GM19467 (cell line): Measurements from ENCODE around the gene SHB.

Experiments used
- ATAC-seq: cut with Tn5 transposase; IDR thresholded peaks from one replicate; pipeline ENCODE4 v1.9.1; 2021; ENCODE audit warnings: mild to moderate bottlenecking, moderate library complexity; ENCODE audit not compliant: unreplicated experiment

SHB gene

GRCh38 chr9:38088006-38088925 lies 19.2 kb upstream of the SHB start:
- ATAC-seq = no peak

GRCh38 chr9:38086496-38086895 lies 17.5 kb upstream of the SHB start:
- no peak for ATAC-seq

- ATAC-seq = no peak
Observed at GRCh38 chr9:38085308-38085707, 16.3 kb upstream of the SHB start.

GRCh38 chr9:38084556-38084880 lies 15.5 kb upstream of the SHB start:
- ATAC-seq = no peak

DNA sequence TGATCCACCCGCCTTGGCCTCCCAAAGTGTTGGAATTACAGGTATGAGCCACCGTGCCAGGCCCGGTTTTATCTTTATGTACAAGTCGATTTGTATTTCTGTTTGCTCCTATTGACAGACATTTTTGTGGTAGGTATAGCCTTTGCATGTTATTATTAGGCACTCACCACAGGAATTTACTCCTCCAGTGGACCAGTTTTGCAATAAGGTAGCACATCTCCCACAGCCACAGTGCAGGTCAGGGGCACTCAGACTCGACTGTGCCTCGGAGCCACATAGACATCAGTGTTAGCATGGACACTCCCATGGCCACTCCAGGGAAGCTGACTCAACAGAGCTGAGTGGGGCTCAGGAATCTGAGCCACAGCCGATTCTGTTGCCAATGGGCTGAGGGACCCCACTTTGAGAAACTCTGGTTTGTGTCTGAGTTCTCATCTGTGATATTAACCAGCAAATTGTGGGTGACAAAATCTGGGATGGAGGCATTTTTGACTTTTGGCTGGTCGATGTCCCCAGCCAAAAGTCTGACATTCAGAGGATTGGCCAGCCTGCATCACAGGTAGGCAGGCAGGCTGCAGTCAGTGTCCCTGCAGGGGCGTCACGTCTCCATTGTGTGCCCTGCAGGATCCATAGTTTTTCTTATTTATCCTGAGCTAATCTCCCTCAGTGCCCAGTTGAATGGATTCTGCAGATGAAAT lies 15.0 kb upstream of the SHB start:
- no peak for ATAC-seq

GRCh38 chr9:38082446-38083287 lies 13.6 kb upstream of the SHB start:
- ATAC-seq = no peak

DNA sequence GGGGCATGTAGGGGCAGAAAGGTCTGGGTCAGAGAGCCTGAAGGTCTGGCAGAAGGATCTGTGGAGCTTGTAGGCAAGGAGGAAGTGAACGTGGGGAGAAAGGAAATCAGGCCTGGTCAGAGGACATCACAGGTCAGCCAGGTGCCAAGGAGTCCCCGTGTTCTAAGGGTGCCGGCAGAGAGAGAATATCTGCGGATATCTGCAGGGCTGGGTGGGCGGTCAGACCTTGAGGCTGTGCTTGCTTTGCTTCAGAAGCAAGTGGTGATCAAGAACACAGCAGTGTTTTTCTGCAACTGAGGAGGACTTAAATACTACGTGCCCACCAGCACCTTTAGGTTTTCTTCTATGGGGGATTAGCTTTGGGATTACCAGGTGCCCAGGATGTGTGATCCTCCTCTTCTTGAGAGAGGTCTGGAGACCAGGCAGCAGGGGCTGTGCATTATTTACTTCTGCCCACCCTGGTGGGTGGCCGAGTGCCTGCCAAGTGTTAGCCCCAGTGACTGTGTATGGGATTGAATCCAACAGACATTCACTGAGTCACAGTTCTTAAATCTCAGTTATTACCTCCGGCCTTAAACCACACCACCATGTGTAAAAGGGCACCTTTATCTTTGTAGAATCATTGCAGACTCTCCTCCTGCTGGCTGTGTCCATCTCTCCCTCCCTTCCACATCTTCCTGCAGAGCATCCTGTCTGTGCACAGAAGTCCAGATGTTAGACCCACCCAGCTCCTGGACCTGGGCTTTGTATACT lies 12.5 kb upstream of the SHB start:
- ATAC-seq = no peak

DNA sequence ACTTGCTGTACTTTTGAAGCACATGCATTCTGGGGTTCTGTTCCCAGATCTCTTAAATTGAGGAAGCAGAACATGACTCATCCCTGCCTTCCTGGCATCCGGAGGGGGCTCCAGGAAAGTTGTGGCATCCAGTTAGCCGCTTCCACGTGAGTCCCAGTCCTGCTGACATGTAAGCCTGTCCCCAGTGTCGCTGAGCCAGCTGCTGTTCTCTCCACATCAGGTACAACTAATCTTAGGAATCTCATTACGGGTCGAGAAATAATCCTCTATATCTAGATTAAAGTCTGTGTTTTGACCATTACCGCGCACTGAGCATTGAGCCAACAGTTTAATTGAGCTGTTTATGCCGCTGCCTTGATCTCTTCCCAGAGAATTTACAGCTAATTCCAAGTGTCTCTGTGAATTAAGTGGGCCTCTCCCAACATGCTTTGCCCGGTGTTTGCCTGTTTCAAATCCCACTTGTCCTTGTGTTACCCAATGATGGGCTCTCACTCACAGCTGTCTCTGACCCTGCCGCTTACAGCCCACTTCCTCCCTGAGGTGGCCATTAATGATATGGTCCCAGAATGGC lies 10.5 kb upstream of the SHB start:
- ATAC-seq = no peak

- ATAC-seq = no peak
Observed at GRCh38 chr9:38075272-38075671, 6.2 kb upstream of the SHB start.

DNA sequence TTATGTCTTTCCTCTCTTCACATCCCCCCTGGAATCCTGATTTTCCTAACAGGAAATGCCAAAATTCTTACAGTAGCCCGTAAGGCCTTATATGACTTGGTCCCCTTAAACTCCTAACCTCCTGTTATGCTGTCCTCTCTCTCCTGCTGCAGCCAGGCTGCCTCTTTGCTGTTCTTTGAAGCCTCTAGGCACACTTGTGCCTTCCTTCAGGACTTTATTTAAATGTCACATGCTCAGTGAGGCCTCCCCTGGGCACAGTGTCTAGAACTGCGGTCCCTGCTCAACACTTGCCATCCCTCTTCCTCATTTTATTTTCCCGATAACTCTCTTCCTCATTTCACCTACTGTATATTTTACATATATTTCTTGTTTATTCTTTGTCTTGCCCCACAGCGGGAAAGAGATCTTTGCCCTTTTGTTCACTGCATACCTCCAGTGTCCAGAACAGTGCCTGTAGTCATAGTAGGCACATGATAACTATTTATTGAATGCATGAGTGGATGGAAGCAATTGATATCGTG lies 5.5 kb upstream of the SHB start:
- no peak for ATAC-seq

DNA sequence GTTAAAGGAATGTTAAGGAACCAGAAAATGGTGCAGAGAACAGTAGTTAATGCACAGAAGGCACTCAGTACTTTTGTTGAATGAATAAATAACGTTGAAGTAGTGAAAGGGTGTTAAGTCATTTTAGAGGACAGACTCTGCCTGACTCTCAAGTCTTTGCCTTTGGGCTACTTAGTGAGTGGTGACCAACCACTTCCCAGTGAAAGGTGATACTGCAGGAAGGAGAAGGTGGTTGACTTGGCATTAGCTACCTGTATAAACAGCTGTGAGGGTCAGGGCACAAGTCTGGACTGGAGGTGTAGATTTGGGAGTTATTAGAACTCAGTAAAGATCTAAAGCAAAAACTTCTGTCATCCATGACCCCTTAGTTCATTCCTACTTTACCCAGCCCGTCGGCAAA lies 4.9 kb upstream of the SHB start:
- ATAC-seq = no peak

- ATAC-seq = no peak
Observed at GRCh38 chr9:38071470-38072134, 2.6 kb upstream of the SHB start.

GRCh38 chr9:38067859-38068681 lies 957 bp downstream of the SHB start:
- no peak for ATAC-seq

- ATAC-seq = no peak
Observed at GRCh38 chr9:38066914-38067858, 1.8 kb downstream of the SHB start.

- no peak for ATAC-seq
Observed at GRCh38 chr9:38066197-38066913, 2.7 kb downstream of the SHB start.

GRCh38 chr9:38065369-38066075 lies 3.5 kb downstream of the SHB start:
- no peak for ATAC-seq
